Stimulated activated effector memory CD8-positive, alpha-beta T cell treated with anti-CD3 and anti-CD28 coated beads, Interleukin-12 subunit alpha, Interleukin-12 subunit beta, amount 100 ng/mL, for 72 hours (primary cell): Measurements from ENCODE around the gene MOV10L1.
A peak's percentile ranks its signal among the peaks of the same experiment; 100 is the strongest.

ENCODE experiments used
- ATAC-seq: fragments of 150-1000 bp; cut with Tn5 transposase; 2 replicates; pipeline ENCODE4 v1.10.0; 2021
- DNase-seq, 2 donors: peaks; one replicate each; pipeline ENCODE4 v3.0.0; 2021 to 2022; ENCODE audit warnings: low spot score in 2 of 2
- H3K27ac Mint-ChIP-seq: one replicate; pipeline ENCODE4 v1.8.0; 2022; ENCODE audit warnings: mild to moderate bottlenecking, mixed read lengths
- H3K36me3 Mint-ChIP-seq: one replicate; pipeline ENCODE4 v1.8.0; 2022; ENCODE audit warnings: mild to moderate bottlenecking, mixed read lengths
- H3K4me1 Mint-ChIP-seq: one replicate; pipeline ENCODE4 v1.8.0; 2022; ENCODE audit warnings: mixed read lengths
- H3K4me3 Mint-ChIP-seq: one replicate; pipeline ENCODE4 v1.8.0; 2022; ENCODE audit warnings: mild to moderate bottlenecking, mixed read lengths
- H3K9me3 Mint-ChIP-seq: one replicate; pipeline ENCODE4 v1.8.0; 2022; ENCODE audit warnings: mixed read lengths

MOV10L1 gene

GRCh38 chr22:50089682-50090411 lies at the start of gene MOV10L1:
TSS of gene MOV10L1 (plus strand) at chr22:50090006. CDS start at chr22:50090089, 83 bp downstream.
- peaks cover 9% of the 10 kb centered on the region for H3K4me1 Mint-ChIP-seq
- H3K4me3 Mint-ChIP-seq: no peak within 1 kb of the TSS
- ATAC-seq (peak; percentile 39), DNase-seq (no peak)
- no peaks in the 10 kb centered on the region for H3K36me3 Mint-ChIP-seq
- no peak within 1 kb of the TSS for H3K27ac Mint-ChIP-seq
- peaks cover 6% of the 10 kb centered on the region for H3K9me3 Mint-ChIP-seq

- Mint-ChIP-seq H3K4me1 (peaks cover 8% of the 10 kb centered on the region), H3K9me3 (peaks cover 2% of the 10 kb centered on the region), H3K36me3 (no peaks in the 10 kb centered on the region), H3K27ac (no peak overlapping the region), H3K4me3 (no peak overlapping the region)
- no peak for DNase-seq
- no peak for ATAC-seq
Measured at GRCh38 chr22:50040717-50041116, 49.1 kb upstream of the MOV10L1 start.

- H3K36me3 Mint-ChIP-seq: no peaks in the 10 kb centered on the region
- peaks cover 8% of the 10 kb centered on the region for H3K4me1 Mint-ChIP-seq
- no peak overlapping the region for H3K27ac Mint-ChIP-seq
- H3K9me3 Mint-ChIP-seq: peaks cover 2% of the 10 kb centered on the region
- ATAC-seq (no peak), DNase-seq (no peak)
- H3K4me3 Mint-ChIP-seq: no peak overlapping the region
Measured at GRCh38 chr22:50041361-50042065, 48.3 kb upstream of the MOV10L1 start.

GRCh38 chr22:50044485-50045118 lies 45.2 kb upstream of the MOV10L1 start:
- Mint-ChIP-seq H3K27ac (no peak overlapping the region), H3K4me1 (peaks cover 8% of the 10 kb centered on the region), H3K36me3 (no peaks in the 10 kb centered on the region), H3K4me3 (no peak overlapping the region), H3K9me3 (no peaks in the 10 kb centered on the region)
- ATAC-seq (peak; percentile 27), DNase-seq (no peak)

- ATAC-seq (peak; percentile 41), DNase-seq (no peak)
- Mint-ChIP-seq H3K27ac (no peak overlapping the region), H3K4me1 (peaks cover 8% of the 10 kb centered on the region), H3K9me3 (no peaks in the 10 kb centered on the region), H3K36me3 (no peaks in the 10 kb centered on the region), H3K4me3 (no peak overlapping the region)
Measured at GRCh38 chr22:50045211-50046018, 44.4 kb upstream of the MOV10L1 start.

GRCh38 chr22:50046019-50046415 lies 43.8 kb upstream of the MOV10L1 start:
- Mint-ChIP-seq H3K27ac (no peak overlapping the region), H3K9me3 (no peaks in the 10 kb centered on the region), H3K36me3 (no peaks in the 10 kb centered on the region), H3K4me1 (peaks cover 8% of the 10 kb centered on the region), H3K4me3 (no peak overlapping the region)
- no peak for DNase-seq
- ATAC-seq: no peak

- DNase-seq (no peak), ATAC-seq (no peak)
- Mint-ChIP-seq H3K4me1 (peaks cover 8% of the 10 kb centered on the region), H3K36me3 (no peaks in the 10 kb centered on the region), H3K27ac (no peak overlapping the region), H3K4me3 (no peak overlapping the region), H3K9me3 (no peaks in the 10 kb centered on the region)
Measured at GRCh38 chr22:50046481-50047245, 43.1 kb upstream of the MOV10L1 start.

- no peak overlapping the region for H3K4me3 Mint-ChIP-seq
- no peak overlapping the region for H3K27ac Mint-ChIP-seq
- H3K36me3 Mint-ChIP-seq: no peaks in the 10 kb centered on the region
- no peak for ATAC-seq
- H3K4me1 Mint-ChIP-seq: peaks cover 8% of the 10 kb centered on the region
- no peak for DNase-seq
- H3K9me3 Mint-ChIP-seq: no peaks in the 10 kb centered on the region
Measured at GRCh38 chr22:50047346-50047745, 42.5 kb upstream of the MOV10L1 start.

GRCh38 chr22:50048061-50048765 lies 41.6 kb upstream of the MOV10L1 start:
- DNase-seq: no peak
- H3K27ac Mint-ChIP-seq: no peak overlapping the region
- no peak for ATAC-seq
- H3K36me3 Mint-ChIP-seq: no peaks in the 10 kb centered on the region
- H3K4me1 Mint-ChIP-seq: peaks cover 8% of the 10 kb centered on the region
- no peak overlapping the region for H3K4me3 Mint-ChIP-seq
- no peaks in the 10 kb centered on the region for H3K9me3 Mint-ChIP-seq

- Mint-ChIP-seq H3K4me3 (no peak overlapping the region), H3K27ac (no peak overlapping the region), H3K36me3 (no peaks in the 10 kb centered on the region), H3K9me3 (peaks cover 1% of the 10 kb centered on the region), H3K4me1 (peaks cover 8% of the 10 kb centered on the region)
- ATAC-seq (no peak), DNase-seq (no peak)
Measured at GRCh38 chr22:50048836-50049235, 41.0 kb upstream of the MOV10L1 start.

GRCh38 chr22:50049299-50050195 lies 40.3 kb upstream of the MOV10L1 start:
- peaks cover 5% of the 10 kb centered on the region for H3K4me1 Mint-ChIP-seq
- no peak overlapping the region for H3K27ac Mint-ChIP-seq
- no peak overlapping the region for H3K4me3 Mint-ChIP-seq
- H3K9me3 Mint-ChIP-seq: peaks cover 3% of the 10 kb centered on the region
- ATAC-seq (no peak), DNase-seq (no peak)
- peaks cover under 1% of the 10 kb centered on the region for H3K36me3 Mint-ChIP-seq

- no peak overlapping the region for H3K4me3 Mint-ChIP-seq
- no peaks in the 10 kb centered on the region for H3K4me1 Mint-ChIP-seq
- DNase-seq: no peak
- peaks cover 3% of the 10 kb centered on the region for H3K9me3 Mint-ChIP-seq
- H3K36me3 Mint-ChIP-seq: peaks cover 6% of the 10 kb centered on the region
- no peak overlapping the region for H3K27ac Mint-ChIP-seq
- ATAC-seq: no peak
Measured at GRCh38 chr22:50051930-50052329, 37.9 kb upstream of the MOV10L1 start.

GRCh38 chr22:50053861-50054260 lies 35.9 kb upstream of the MOV10L1 start:
- ATAC-seq: no peak
- H3K4me1 Mint-ChIP-seq: no peaks in the 10 kb centered on the region
- peaks cover 6% of the 10 kb centered on the region for H3K36me3 Mint-ChIP-seq
- H3K4me3 Mint-ChIP-seq: no peak overlapping the region
- DNase-seq: no peak
- no peak overlapping the region for H3K27ac Mint-ChIP-seq
- peaks cover 3% of the 10 kb centered on the region for H3K9me3 Mint-ChIP-seq
